ENCODE data around the gene SYNPO.

SYNPO gene

GRCh38 chr5:150650021-150651006 is 9.9 kb downstream of the SYNPO start:
- Histone ChIP-seq H4K20me1 (ENCODE audit: insufficient read depth, low read length) (no peaks in the 10 kb centered on the region), H3K36me3 (replicated peaks; ENCODE audit: insufficient read depth, low read length) (no peaks in the 10 kb centered on the region), H3K4me3 (ENCODE audit: low read length) (no peak overlapping the region), H3K4me2 (ENCODE audit: low read depth, low read length) (no peak overlapping the region), H2AFZ (ENCODE audit: low read length) (no peak overlapping the region), H3K9me2 (replicated peaks; ENCODE audit: insufficient read depth, low read length) (no peaks in the 10 kb centered on the region), H3K4me1 (ENCODE audit: low read length) (no peaks in the 10 kb centered on the region), H3K9me3 (replicated peaks; ENCODE audit: insufficient read depth, low read length) (no peaks in the 10 kb centered on the region), H3K9ac (ENCODE audit: low read length) (no peak overlapping the region), H3F3A (ENCODE audit: insufficient read depth, low read length) (no peaks in the 10 kb centered on the region), H3K79me2 (ENCODE audit: low read length) (no peaks in the 10 kb centered on the region), H3K27ac (ENCODE audit: low read length) (no peak overlapping the region), H3K27me3 (replicated peaks; ENCODE audit: insufficient read depth, low read length) (peaks cover 15% of the 10 kb centered on the region)
- TF ChIP-seq EZH2phosphoT487 (IDR thresholded peaks at IDR 0.05; ENCODE audit: low read length) = no peak
- TF ChIP-seq CTCF (IDR thresholded peaks at IDR 0.05; ENCODE audit: low read length) = no peak
- TF ChIP-seq EZH2 (optimal IDR thresholded peaks at IDR 0.05; ENCODE audit: low read depth, low read length) = no peak
- DNase-seq = no peak

GRCh38 chr5:150651382-150651781 is 10.9 kb downstream of the SYNPO start:
- H3K4me1 ChIP-seq (ENCODE audit: low read length) = no peaks in the 10 kb centered on the region
- no peak for DNase-seq
- H3K9ac ChIP-seq (ENCODE audit: low read length) = no peak overlapping the region
- no peaks in the 10 kb centered on the region for H4K20me1 ChIP-seq (ENCODE audit: insufficient read depth, low read length)
- no peak overlapping the region for H2AFZ ChIP-seq (ENCODE audit: low read length)
- H3K9me3 ChIP-seq (replicated peaks; ENCODE audit: insufficient read depth, low read length) = no peaks in the 10 kb centered on the region
- no peak overlapping the region for H3K27ac ChIP-seq (ENCODE audit: low read length)
- no peaks in the 10 kb centered on the region for H3F3A ChIP-seq (ENCODE audit: insufficient read depth, low read length)
- H3K27me3 ChIP-seq (replicated peaks; ENCODE audit: insufficient read depth, low read length) = peaks cover 15% of the 10 kb centered on the region
- H3K79me2 ChIP-seq (ENCODE audit: low read length) = no peaks in the 10 kb centered on the region
- H3K4me2 ChIP-seq (ENCODE audit: low read depth, low read length) = no peak overlapping the region
- TF ChIP-seq CTCF (IDR thresholded peaks at IDR 0.05; ENCODE audit: low read length) (no peak), EZH2phosphoT487 (IDR thresholded peaks at IDR 0.05; ENCODE audit: low read length) (no peak), EZH2 (optimal IDR thresholded peaks at IDR 0.05; ENCODE audit: low read depth, low read length) (no peak)
- H3K4me3 ChIP-seq (ENCODE audit: low read length) = no peak overlapping the region
- no peaks in the 10 kb centered on the region for H3K9me2 ChIP-seq (replicated peaks; ENCODE audit: insufficient read depth, low read length)
- no peaks in the 10 kb centered on the region for H3K36me3 ChIP-seq (replicated peaks; ENCODE audit: insufficient read depth, low read length)

DNA sequence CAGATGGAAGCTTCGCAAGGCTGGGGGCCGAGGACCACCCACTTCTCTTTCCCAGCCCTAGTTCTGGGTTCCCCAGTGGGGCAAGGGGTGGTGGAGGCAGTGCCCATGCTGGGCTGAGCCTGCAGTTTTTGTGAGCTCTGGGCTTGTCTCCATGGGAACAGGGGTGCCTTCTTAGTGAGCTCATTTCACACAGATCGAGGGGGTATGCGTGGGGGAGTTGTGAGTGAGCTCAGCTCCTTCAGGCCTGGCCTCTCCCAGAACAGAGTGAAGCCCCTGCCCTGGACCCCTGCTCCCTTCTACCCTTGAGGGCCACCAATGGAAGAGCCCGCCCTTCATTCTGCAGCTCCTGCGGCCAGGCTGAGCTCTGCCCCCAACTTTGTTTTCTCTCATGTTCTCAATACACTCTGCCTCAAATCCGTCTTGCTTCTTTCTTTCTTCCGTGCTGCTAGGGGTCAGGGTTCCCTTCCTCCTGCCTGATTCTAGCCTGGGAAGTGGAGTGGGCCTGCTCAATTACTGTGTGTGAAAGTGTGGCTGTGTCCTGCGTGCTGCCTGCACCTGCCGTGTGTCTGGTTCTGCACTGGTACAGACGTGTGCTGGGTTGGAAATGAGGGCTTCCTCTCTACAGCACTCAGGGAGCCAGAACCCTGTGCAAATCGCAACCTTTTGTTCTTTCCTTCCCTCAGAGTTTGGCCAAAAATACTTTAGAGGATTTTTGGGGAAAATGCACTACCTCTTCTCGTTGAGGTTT is 11.6 kb downstream of the SYNPO start:
- no peak overlapping the region for H3K9ac ChIP-seq (ENCODE audit: low read length)
- H3K36me3 ChIP-seq (replicated peaks; ENCODE audit: insufficient read depth, low read length) = no peaks in the 10 kb centered on the region
- H3K27me3 ChIP-seq (replicated peaks; ENCODE audit: insufficient read depth, low read length) = peaks cover 15% of the 10 kb centered on the region
- H3K9me3 ChIP-seq (replicated peaks; ENCODE audit: insufficient read depth, low read length) = no peaks in the 10 kb centered on the region
- H3K4me3 ChIP-seq (ENCODE audit: low read length) = no peak overlapping the region
- H2AFZ ChIP-seq (ENCODE audit: low read length) = no peak overlapping the region
- H3F3A ChIP-seq (ENCODE audit: insufficient read depth, low read length) = no peaks in the 10 kb centered on the region
- H3K9me2 ChIP-seq (replicated peaks; ENCODE audit: insufficient read depth, low read length) = no peaks in the 10 kb centered on the region
- no peaks in the 10 kb centered on the region for H3K79me2 ChIP-seq (ENCODE audit: low read length)
- no peak overlapping the region for H3K27ac ChIP-seq (ENCODE audit: low read length)
- DNase-seq = no peak
- H3K4me2 ChIP-seq (ENCODE audit: low read depth, low read length) = no peak overlapping the region
- no peaks in the 10 kb centered on the region for H3K4me1 ChIP-seq (ENCODE audit: low read length)
- H4K20me1 ChIP-seq (ENCODE audit: insufficient read depth, low read length) = no peaks in the 10 kb centered on the region
- no peak for TF ChIP-seq EZH2phosphoT487 (IDR thresholded peaks at IDR 0.05; ENCODE audit: low read length)
- TF ChIP-seq EZH2 (optimal IDR thresholded peaks at IDR 0.05; ENCODE audit: low read depth, low read length) = no peak
- no peak for TF ChIP-seq CTCF (IDR thresholded peaks at IDR 0.05; ENCODE audit: low read length)
